Measurements from ENCODE around the gene AKR1C4.

DNA sequence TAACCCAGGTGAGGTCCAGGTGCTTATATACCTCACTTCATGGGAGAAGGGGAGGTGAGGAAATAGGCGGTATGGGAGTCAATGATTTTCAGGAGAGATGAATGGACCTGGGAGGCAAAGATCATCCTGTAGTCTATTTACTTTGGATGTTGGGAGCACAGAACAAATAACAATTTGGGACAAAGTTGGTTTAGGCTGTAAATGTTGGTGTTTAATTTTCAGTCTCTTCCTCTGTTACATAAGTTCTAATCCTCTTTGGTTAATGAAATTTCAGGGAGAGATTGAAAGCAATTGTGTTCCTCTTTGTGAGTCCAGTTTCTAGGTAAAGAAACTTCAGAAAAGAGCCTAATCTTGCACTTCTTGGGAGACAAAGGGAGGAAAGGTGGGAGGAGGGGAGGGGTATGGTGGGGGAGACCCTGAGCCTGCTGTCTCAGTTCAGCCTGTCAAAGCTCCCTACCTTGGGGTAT, 46.9 kb downstream of the AKR1C4 start:
- TF ChIP-seq, protein P1, sequence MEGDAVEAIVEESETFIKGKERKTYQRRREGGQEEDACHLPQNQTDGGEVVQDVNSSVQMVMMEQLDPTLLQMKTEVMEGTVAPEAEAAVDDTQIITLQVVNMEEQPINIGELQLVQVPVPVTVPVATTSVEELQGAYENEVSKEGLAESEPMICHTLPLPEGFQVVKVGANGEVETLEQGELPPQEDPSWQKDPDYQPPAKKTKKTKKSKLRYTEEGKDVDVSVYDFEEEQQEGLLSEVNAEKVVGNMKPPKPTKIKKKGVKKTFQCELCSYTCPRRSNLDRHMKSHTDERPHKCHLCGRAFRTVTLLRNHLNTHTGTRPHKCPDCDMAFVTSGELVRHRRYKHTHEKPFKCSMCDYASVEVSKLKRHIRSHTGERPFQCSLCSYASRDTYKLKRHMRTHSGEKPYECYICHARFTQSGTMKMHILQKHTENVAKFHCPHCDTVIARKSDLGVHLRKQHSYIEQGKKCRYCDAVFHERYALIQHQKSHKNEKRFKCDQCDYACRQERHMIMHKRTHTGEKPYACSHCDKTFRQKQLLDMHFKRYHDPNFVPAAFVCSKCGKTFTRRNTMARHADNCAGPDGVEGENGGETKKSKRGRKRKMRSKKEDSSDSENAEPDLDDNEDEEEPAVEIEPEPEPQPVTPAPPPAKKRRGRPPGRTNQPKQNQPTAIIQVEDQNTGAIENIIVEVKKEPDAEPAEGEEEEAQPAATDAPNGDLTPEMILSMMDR (IDR thresholded peaks at IDR 0.05; ENCODE audit: insufficient read depth, low read length, poor library complexity, severe bottlenecking): no peak
- no peak for TF ChIP-seq EZH2phosphoT487 (conservative IDR thresholded peaks at IDR 0.05; ENCODE audit: low read length)
